H9 (cell line): Measurements from ENCODE around the gene KRT84. TPM values are rescaled to one million over a fixed set of nuclear protein-coding genes. Genes with fewer than 3 reads are reported as not detected.

Source experiments
- DNase-seq: peaks from one replicate; pipeline ENCODE4 v3.0.0-alpha.2; 2017
- H2AFZ ChIP-seq: one replicate; pipeline ENCODE4 v1.6.1; 2013; ENCODE audit warnings: mild to moderate bottlenecking, low read length, control low read depth, moderate library complexity
- H2AK5ac ChIP-seq: 2 replicates; pipeline ENCODE4 v1.6.1; 2013; ENCODE audit warnings: low read length, control low read depth, mixed read lengths; ENCODE audit not compliant: insufficient read length
- H2BK120ac ChIP-seq: one replicate; pipeline ENCODE4 v1.6.1; 2013; ENCODE audit warnings: low read depth, mild to moderate bottlenecking, low read length, control low read depth, inconsistent platforms; ENCODE audit not compliant: poor library complexity, severe bottlenecking
- H2BK12ac ChIP-seq: 2 replicates; pipeline ENCODE4 v1.6.1; 2013; ENCODE audit warnings: low read length, control low read depth, mixed read lengths, low read depth; ENCODE audit not compliant: insufficient read length
- H2BK15ac ChIP-seq: 2 replicates; pipeline ENCODE4 v1.6.1; 2013; ENCODE audit warnings: low read depth, low read length, control low read depth
- H2BK20ac ChIP-seq: one replicate; pipeline ENCODE4 v1.6.1; 2013; ENCODE audit warnings: low read depth, mild to moderate bottlenecking, low read length, control low read depth, inconsistent platforms; ENCODE audit not compliant: poor library complexity, severe bottlenecking
- H2BK5ac ChIP-seq: 2 replicates; pipeline ENCODE4 v1.6.1; 2013; ENCODE audit warnings: low read length, control low read depth, mixed read lengths; ENCODE audit not compliant: insufficient read length
- H3K14ac ChIP-seq: 2 replicates; pipeline ENCODE4 v1.6.1; 2013; ENCODE audit warnings: low read length, control low read depth; ENCODE audit not compliant: insufficient read depth
- H3K18ac ChIP-seq: 2 replicates; pipeline ENCODE4 v1.6.1; 2013; ENCODE audit warnings: low read depth, mild to moderate bottlenecking, mixed read lengths, low read length, control low read depth; ENCODE audit not compliant: insufficient read length
- H3K23ac ChIP-seq: 2 replicates; pipeline ENCODE4 v1.6.1; 2013; ENCODE audit warnings: low read length, control low read depth, mixed read lengths, low read depth; ENCODE audit not compliant: insufficient read length
- H3K23me2 ChIP-seq: 2 replicates; pipeline ENCODE4 v1.6.1; 2013; ENCODE audit warnings: low read depth, mild to moderate bottlenecking, mixed read lengths, low read length, control low read depth; ENCODE audit not compliant: insufficient read length, poor library complexity, severe bottlenecking
- H3K27ac ChIP-seq: 2 replicates; pipeline ENCODE4 v1.5.1; 2013; ENCODE audit warnings: low read length, control low read depth, mixed read lengths, low read depth; ENCODE audit not compliant: insufficient read length
- H3K27me3 ChIP-seq: 2 replicates; pipeline ENCODE4 v1.6.1; 2013; ENCODE audit warnings: low read length, control low read depth, inconsistent platforms; ENCODE audit not compliant: insufficient read depth
- H3K4ac ChIP-seq: 2 replicates; pipeline ENCODE4 v1.6.1; 2013; ENCODE audit warnings: low read depth, mild to moderate bottlenecking, control low read depth, inconsistent platforms, low read length, moderate library complexity
- H3K4me1 ChIP-seq: 2 replicates; pipeline ENCODE4 v1.6.1; 2013; ENCODE audit warnings: low read length, control low read depth, inconsistent platforms; ENCODE audit not compliant: insufficient read depth
- H3K4me2 ChIP-seq: 2 replicates; pipeline ENCODE4 v1.6.1; 2013; ENCODE audit warnings: low read length, control low read depth, mixed read lengths; ENCODE audit not compliant: insufficient read length, insufficient read depth
- H3K56ac ChIP-seq: 2 replicates; pipeline ENCODE4 v1.6.1; 2013; ENCODE audit warnings: low read depth, mild to moderate bottlenecking, mixed read lengths, low read length, control low read depth; ENCODE audit not compliant: insufficient read length
- H3K79me1 ChIP-seq: 2 replicates; pipeline ENCODE4 v1.6.1; 2013; ENCODE audit warnings: low read depth, mild to moderate bottlenecking, moderate library complexity, low read length, control low read depth, inconsistent platforms; ENCODE audit not compliant: insufficient read depth, poor library complexity, severe bottlenecking
- H3K79me2 ChIP-seq: 2 replicates; pipeline ENCODE4 v1.6.1; 2013; ENCODE audit warnings: low read length, control low read depth, inconsistent platforms; ENCODE audit not compliant: insufficient read depth
- H3K9ac ChIP-seq: 2 replicates; pipeline ENCODE4 v1.6.1; 2013; ENCODE audit warnings: low read length, control low read depth, mixed read lengths; ENCODE audit not compliant: insufficient read length; ENCODE audit errors: extremely low read depth
- H3K9me3 ChIP-seq: one replicate; pipeline ENCODE4 v1.6.1; 2013; ENCODE audit warnings: low read depth, low read length, inconsistent platforms; ENCODE audit not compliant: control insufficient read depth
- H3T11ph ChIP-seq: one replicate; pipeline ENCODE4 v1.6.1; 2013; ENCODE audit warnings: mild to moderate bottlenecking, low read length, control low read depth, inconsistent platforms
- H4K20me1 ChIP-seq: one replicate; pipeline ENCODE4 v1.6.1; 2013; ENCODE audit not compliant: control insufficient read depth, insufficient read length, insufficient read depth
- H4K5ac ChIP-seq: 2 replicates; pipeline ENCODE4 v1.6.1; 2013; ENCODE audit warnings: low read depth, mild to moderate bottlenecking, mixed read lengths, low read length, control low read depth; ENCODE audit not compliant: insufficient read length
- H4K8ac ChIP-seq: replicated peaks from 2 replicates; pipeline ENCODE4 v1.6.1; 2013; ENCODE audit warnings: low read length, control low read depth, mixed read lengths, low read depth; ENCODE audit not compliant: insufficient read length
- H4K91ac ChIP-seq: 2 replicates; pipeline ENCODE4 v1.6.1; 2013; ENCODE audit warnings: low read depth, mild to moderate bottlenecking, moderate library complexity, mixed read lengths, low read length, control low read depth; ENCODE audit not compliant: insufficient read length
- H3K27ac Mint-ChIP-seq, 3 experiments: 2 replicates in 2 of 3; 3 replicates in 1 of 3; pipeline ENCODE4 v1.8.0; 2020 to 2021; ENCODE audit warnings: mixed read lengths in 3 of 3, mild to moderate bottlenecking in 1 of 3, moderate library complexity in 1 of 3
- H3K27me3 Mint-ChIP-seq: 2 replicates; pipeline ENCODE4 v1.8.0; 2021; ENCODE audit warnings: low read depth, mild to moderate bottlenecking, moderate library complexity, mixed read lengths
- H3K36me3 Mint-ChIP-seq, 3 experiments: 2 replicates in 2 of 3; 3 replicates in 1 of 3; pipeline ENCODE4 v1.8.0; 2020 to 2021; ENCODE audit warnings: low read depth in 3 of 3, mixed read lengths in 3 of 3; ENCODE audit not compliant: insufficient read depth in 1 of 3
- H3K4me1 Mint-ChIP-seq, 2 experiments: 2 replicates each; pipeline ENCODE4 v1.8.0; 2020; ENCODE audit warnings: mixed read lengths in 2 of 2
- H3K4me3 Mint-ChIP-seq, 2 experiments: 2 replicates in 1 of 2; 3 replicates in 1 of 2; pipeline ENCODE4 v1.8.0; 2020 to 2021; ENCODE audit warnings: mild to moderate bottlenecking in 2 of 2, mixed read lengths in 2 of 2, moderate library complexity in 1 of 2
- H3K9me3 Mint-ChIP-seq, 2 experiments: 2 replicates in 1 of 2; 3 replicates in 1 of 2; pipeline ENCODE4 v1.8.0; 2020; ENCODE audit warnings: mild to moderate bottlenecking in 2 of 2, mixed read lengths in 2 of 2, moderate library complexity in 1 of 2
- WGBS: extraction: QIAGEN DNeasy Blood & Tissue Kit; methylation state at CpG from one replicate; pipeline ENCODE4 v1.1.7; 2013; ENCODE audit warnings: missing lambda C conversion rate, low lambda C conversion rate, mixed read lengths; ENCODE audit not compliant: insufficient read length; ENCODE audit errors: extremely low coverage; 5-methylcytosine and 5-hydroxymethylcytosine counted together
- total RNA-seq: library from RNA; stranded (reverse); gene quantifications from 2 replicates; pipeline ENCODE4 v1.2.1, GENCODE V29; 2021
- TF ChIP-seq, protein P1 (sequence below): fragments of 200-600 bp; sonication (generic); conservative IDR thresholded peaks from 3 replicates; pipeline ENCODE4 v1.8.0; 2021; ENCODE audit warnings: antibody characterized with exemption, mild to moderate bottlenecking

Gene KRT84
- total RNA-seq, 1 experiment from 2014 or later = not detected

DNA sequence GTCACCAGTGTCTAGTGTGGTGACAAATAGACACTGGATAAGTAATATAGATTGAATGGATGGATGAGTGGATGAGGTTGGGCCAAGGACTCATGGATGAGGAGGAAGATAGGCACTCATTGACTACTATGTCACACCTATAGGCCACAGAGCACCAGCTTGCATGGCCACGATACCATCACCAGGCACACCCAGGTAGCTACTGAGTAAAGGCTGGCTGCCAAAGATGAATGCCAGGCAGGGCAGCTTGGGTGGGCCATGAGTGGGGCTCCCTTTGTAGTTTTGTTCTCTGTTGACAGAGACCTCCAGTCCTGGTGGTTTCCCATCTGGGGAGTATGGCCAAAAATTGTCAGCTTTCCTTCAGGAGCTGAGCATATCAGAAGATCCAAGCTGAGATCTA lies 53.1 kb downstream of the KRT84 start:
- H2BK20ac ChIP-seq = no peak overlapping the region
- H2BK120ac ChIP-seq = no peak overlapping the region
- no peak overlapping the region for H4K8ac ChIP-seq
- no peak overlapping the region for H2AFZ ChIP-seq
- no peaks in the 10 kb centered on the region for H3K4me1 ChIP-seq
- Mint-ChIP-seq H3K27ac (no peak overlapping the region), H3K9me3 (no peaks in the 10 kb centered on the region), H3K4me3 (no peak overlapping the region), H3K27me3 (peaks cover 2% of the 10 kb centered on the region), H3K36me3 (no peaks in the 10 kb centered on the region), H3K4me1 (peaks cover 9 to 10% of the 10 kb centered on the region in 2 experiments)
- H3K23me2 ChIP-seq = no peaks in the 10 kb centered on the region
- no peak overlapping the region for H3K56ac ChIP-seq
- no peak overlapping the region for H4K91ac ChIP-seq
- H3K14ac ChIP-seq = no peak overlapping the region
- DNase-seq = no peak
- no peaks in the 10 kb centered on the region for H3K79me1 ChIP-seq
- no peak overlapping the region for H3K18ac ChIP-seq
- no peak overlapping the region for H4K5ac ChIP-seq
- no CpG with 5 or more reads among the region's 1 CpG for WGBS
- no peak overlapping the region for H3K4me2 ChIP-seq
- no peak overlapping the region for H2BK15ac ChIP-seq
- H3K9ac ChIP-seq = no peak overlapping the region
- no peak overlapping the region for H2BK12ac ChIP-seq
- H3K23ac ChIP-seq = no peak overlapping the region
- H3K27me3 ChIP-seq = no peaks in the 10 kb centered on the region
- H3T11ph ChIP-seq = no peak overlapping the region
- H3K27ac ChIP-seq = no peak overlapping the region
- H2BK5ac ChIP-seq = no peak overlapping the region
- no peaks in the 10 kb centered on the region for H4K20me1 ChIP-seq
- TF ChIP-seq, protein P1, sequence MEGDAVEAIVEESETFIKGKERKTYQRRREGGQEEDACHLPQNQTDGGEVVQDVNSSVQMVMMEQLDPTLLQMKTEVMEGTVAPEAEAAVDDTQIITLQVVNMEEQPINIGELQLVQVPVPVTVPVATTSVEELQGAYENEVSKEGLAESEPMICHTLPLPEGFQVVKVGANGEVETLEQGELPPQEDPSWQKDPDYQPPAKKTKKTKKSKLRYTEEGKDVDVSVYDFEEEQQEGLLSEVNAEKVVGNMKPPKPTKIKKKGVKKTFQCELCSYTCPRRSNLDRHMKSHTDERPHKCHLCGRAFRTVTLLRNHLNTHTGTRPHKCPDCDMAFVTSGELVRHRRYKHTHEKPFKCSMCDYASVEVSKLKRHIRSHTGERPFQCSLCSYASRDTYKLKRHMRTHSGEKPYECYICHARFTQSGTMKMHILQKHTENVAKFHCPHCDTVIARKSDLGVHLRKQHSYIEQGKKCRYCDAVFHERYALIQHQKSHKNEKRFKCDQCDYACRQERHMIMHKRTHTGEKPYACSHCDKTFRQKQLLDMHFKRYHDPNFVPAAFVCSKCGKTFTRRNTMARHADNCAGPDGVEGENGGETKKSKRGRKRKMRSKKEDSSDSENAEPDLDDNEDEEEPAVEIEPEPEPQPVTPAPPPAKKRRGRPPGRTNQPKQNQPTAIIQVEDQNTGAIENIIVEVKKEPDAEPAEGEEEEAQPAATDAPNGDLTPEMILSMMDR = no peak
- H3K4ac ChIP-seq = no peak overlapping the region
- H3K9me3 ChIP-seq = no peaks in the 10 kb centered on the region
- no peaks in the 10 kb centered on the region for H3K79me2 ChIP-seq
- H2AK5ac ChIP-seq = no peak overlapping the region
